ENCODE results near the gene HIP1R.

Gene HIP1R

DNA sequence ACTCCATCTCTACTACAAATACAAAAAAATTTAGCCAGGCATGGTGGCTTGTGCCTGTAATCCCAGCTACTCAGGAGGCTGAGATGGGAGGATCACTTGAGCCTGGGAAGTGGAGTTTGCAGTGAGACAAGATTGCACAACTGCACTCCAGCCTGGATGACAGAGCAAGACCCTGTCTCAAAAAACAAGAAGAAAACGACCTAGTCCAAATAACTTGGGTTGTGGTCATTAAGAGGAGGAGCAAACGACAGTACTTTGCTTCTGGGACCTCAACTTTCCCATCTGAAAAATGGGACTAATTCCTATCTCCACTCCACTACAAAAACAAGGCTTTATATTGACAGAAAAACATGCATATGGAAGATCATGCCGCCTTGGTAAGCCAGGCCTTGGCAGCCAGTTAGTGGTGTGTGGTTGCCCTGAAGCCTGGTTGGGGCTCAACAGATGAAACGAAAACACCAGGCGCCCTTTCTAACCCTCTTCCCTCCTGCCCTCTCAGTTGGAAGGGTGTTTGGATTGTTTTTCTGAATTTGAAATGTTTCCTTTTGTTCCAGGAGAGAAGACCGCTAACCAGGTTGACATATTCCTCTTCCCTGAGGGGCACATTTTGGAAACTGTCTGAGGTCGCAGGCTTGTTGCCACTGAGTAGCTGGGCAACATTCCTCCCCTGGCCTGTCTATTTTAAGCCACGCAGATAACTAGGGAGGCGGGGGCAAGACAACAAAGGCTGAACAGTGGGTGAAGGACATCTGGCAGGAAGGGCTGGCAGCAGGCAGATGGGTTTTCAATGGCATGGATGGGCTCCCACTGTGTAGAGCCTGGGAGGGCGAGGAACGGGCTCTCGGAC, 74.4 kb downstream of the HIP1R start:
- no peak overlapping the region for H3K27ac ChIP-seq (ENCODE audit: low read depth, low read length)
- H3K9me3 ChIP-seq (ENCODE audit: control insufficient read depth in 1 of 2, low read length in 2 of 2), result no peaks in the 10 kb centered on the region
- H3K4me3 ChIP-seq (ENCODE audit: low read depth in 1 of 2, low read length in 2 of 2), result no peak overlapping the region
- H3K9ac ChIP-seq (ENCODE audit: low read depth in 1 of 2, low read length in 2 of 2), result no peak overlapping the region
- no peaks in the 10 kb centered on the region for H3K36me3 ChIP-seq (ENCODE audit: control insufficient read depth in 1 of 2, insufficient read depth in 2 of 2, low read length in 2 of 2)
- H3K4me1 ChIP-seq (ENCODE audit: control insufficient read depth in 1 of 2, insufficient read depth in 2 of 2, low read length in 2 of 2), result peaks cover 6 to 11% of the 10 kb centered on the region in 2 donors
- no peaks in the 10 kb centered on the region for H3K27me3 ChIP-seq (ENCODE audit: control insufficient read depth in 1 of 2, insufficient read depth in 2 of 2, low read length in 2 of 2)
